NCI-H1930 (cell line): ENCODE results near the gene MMP13.

ENCODE experiments used
- DNase-seq, 2 experiments: peaks; one replicate each; lab custom pipeline; 2025; lab: John Stamatoyannopoulos, UW

Gene MMP13

GRCh38 chr11:102900346-102900745 lies 55.2 kb downstream of the MMP13 start:
- DNase-seq: no peak
